MCF 10A (cell line): ENCODE results near the gene CNKSR2. TPM values are rescaled to one million over a fixed set of nuclear protein-coding genes. Genes with fewer than 3 reads are reported as not detected.
"Not testable (repeated sequence)": the region's sequence is repeated elsewhere in the genome, so short reads cannot be mapped to it uniquely, and the experiment has no call there.

Experiments
- BruUV-seq: library from RNA; stranded (reverse); fragments of 400-500 nt; replicated peaks from 2 replicates; lab custom pipeline; 2021; lab: Mats Ljungman, UMichigan
- CTCF ChIA-PET: fragments of 300-600 bp; sonication (Branson Sonifier 250); formaldehyde crosslinking; extraction: SDS; loops from one replicate; lab custom pipeline; 2021; ENCODE audit warnings: antibody characterized with exemption, inconsistent platforms; lab: Yijun Ruan, JAX
- POLR2A ChIA-PET: fragments of 300-600, 350-650 bp; sonication (Branson Sonifier 250); formaldehyde crosslinking; extraction: SDS; loops from one replicate; lab custom pipeline; 2020; ENCODE audit warnings: antibody characterized with exemption, inconsistent platforms; lab: Yijun Ruan, JAX
- DNase-seq: peaks from one replicate; pipeline ENCODE4 v3.0.0-alpha.2; 2018; ENCODE audit not compliant: unreplicated experiment
- H3K27ac Mint-ChIP-seq: one replicate; pipeline ENCODE4 v1.8.0; 2022; ENCODE audit warnings: mild to moderate bottlenecking, low read depth, mixed read lengths; ENCODE audit not compliant: unreplicated experiment
- H3K27me3 Mint-ChIP-seq: one replicate; pipeline ENCODE4 v1.8.0; 2022; ENCODE audit warnings: mixed read lengths; ENCODE audit not compliant: insufficient read depth, unreplicated experiment
- H3K36me3 Mint-ChIP-seq: one replicate; pipeline ENCODE4 v1.8.0; 2022; ENCODE audit warnings: mild to moderate bottlenecking, moderate library complexity, mixed read lengths; ENCODE audit not compliant: insufficient read depth, unreplicated experiment
- H3K4me1 Mint-ChIP-seq: one replicate; pipeline ENCODE4 v1.8.0; 2022; ENCODE audit warnings: mixed read lengths; ENCODE audit not compliant: insufficient read depth, unreplicated experiment
- H3K4me3 Mint-ChIP-seq: one replicate; pipeline ENCODE4 v1.8.0; 2022; ENCODE audit warnings: mild to moderate bottlenecking, moderate library complexity, mixed read lengths; ENCODE audit not compliant: unreplicated experiment
- H3K9me3 Mint-ChIP-seq: one replicate; pipeline ENCODE4 v1.8.0; 2022; ENCODE audit warnings: mixed read lengths; ENCODE audit not compliant: unreplicated experiment
- CTCF ChIP-seq: fragments of 200-600 bp; IDR thresholded peaks from one replicate; pipeline ENCODE4 v1.8.0; 2022; ENCODE audit warnings: antibody characterized with exemption, mild to moderate bottlenecking; ENCODE audit not compliant: unreplicated experiment
- intact Hi-C: fragments of 100-400 bp; cut with micrococcal nuclease; formaldehyde crosslinking; loops from 2 replicates; pipeline ENCODE4 v1.14.1; 2022
- total RNA-seq: library from RNA; stranded (reverse); gene quantifications from 2 replicates; pipeline ENCODE4 v1.2.3, GENCODE V29; 2022

The CNKSR2 gene
- total RNA-seq, 1 experiment from 2014 or later: not detected

DNA sequence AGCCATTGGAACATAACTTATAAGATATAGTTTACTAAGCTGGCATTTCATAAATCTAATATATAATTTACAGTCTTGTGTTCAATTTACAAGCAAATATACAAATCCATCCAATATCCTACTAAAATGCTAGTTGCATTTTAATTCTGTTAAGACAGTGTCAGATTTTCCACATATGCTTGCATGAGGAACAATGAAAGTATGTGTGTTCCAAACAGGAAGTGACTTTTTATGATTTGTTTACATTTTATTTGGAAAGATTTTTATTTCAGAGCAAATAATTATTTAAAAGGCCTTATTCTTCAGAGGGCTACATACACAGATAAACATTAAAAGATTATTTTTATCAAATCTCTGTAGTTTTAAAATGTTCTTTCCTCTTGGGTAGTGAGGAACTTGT, 153.9 kb downstream of the CNKSR2 start:
- BruUV-seq: no TSS peak
- Mint-ChIP-seq H3K27me3 (peaks cover 54% of the 10 kb centered on the region), H3K4me3 (no peak overlapping the region), H3K4me1 (no peaks in the 10 kb centered on the region), H3K27ac (no peak overlapping the region), H3K9me3 (no peaks in the 10 kb centered on the region), H3K36me3 (no peaks in the 10 kb centered on the region)
- TF ChIP-seq CTCF: no peak
- intact Hi-C loops: no loop called here
- no peak for DNase-seq
- ChIA-PET POLR2A (no interaction called here), CTCF (no interaction called here)

DNA sequence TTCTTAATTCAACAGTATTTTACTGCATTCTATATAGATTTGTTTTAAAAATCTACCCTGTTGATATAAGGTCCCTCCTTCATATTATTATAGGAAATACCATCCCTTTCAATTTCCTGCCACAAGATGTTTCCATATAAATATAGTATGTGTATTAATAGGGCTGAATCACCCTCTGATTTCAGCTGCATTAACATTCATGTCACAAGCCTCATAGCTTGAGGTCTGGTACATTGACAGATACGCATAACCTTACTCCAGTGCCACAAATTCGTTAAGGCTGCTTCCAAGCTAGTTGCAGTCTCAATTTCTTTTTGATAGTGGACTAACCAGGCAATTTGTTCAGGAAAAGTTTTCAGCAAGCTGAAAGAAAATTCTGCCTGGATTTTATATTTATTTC, 155.6 kb downstream of the CNKSR2 start:
- no peak overlapping the region for H3K27ac Mint-ChIP-seq
- DNase-seq: no peak
- no TSS peak for BruUV-seq

DNA sequence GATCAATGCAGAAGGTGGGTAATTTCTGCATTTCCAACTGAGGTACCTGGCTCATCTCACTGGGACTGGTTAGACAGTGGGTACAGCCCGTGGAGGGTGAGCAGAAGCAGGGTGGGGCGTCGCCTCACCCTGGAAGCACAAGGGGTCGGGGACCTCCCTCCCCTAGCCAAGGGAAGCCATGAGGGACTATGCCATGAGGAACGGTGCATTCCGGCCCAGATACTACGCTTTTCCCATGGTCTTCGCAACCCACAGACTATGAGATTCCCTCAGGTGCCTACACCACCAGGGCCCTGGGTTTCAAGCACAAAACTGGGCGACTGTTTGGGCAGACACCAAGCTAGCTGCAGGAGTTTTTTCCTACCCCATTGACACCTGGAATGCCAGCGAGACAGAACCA, 170.4 kb downstream of the CNKSR2 start:
- H3K36me3 Mint-ChIP-seq, CTCF ChIA-PET, H3K9me3 Mint-ChIP-seq, intact Hi-C loops, POLR2A ChIA-PET, H3K4me3 Mint-ChIP-seq, H3K4me1 Mint-ChIP-seq, H3K27ac Mint-ChIP-seq, DNase-seq, BruUV-seq: not testable (repeated sequence)
- peaks cover 75% of the 10 kb centered on the region for H3K27me3 Mint-ChIP-seq

More for the DNA sequence above, 155.6 kb downstream of the CNKSR2 start:
- ChIA-PET POLR2A (no interaction called here), CTCF (no interaction called here)
- intact Hi-C loops: no loop called here
- Mint-ChIP-seq H3K4me1 (no peaks in the 10 kb centered on the region), H3K9me3 (no peaks in the 10 kb centered on the region), H3K4me3 (no peak overlapping the region), H3K27me3 (peaks cover 57% of the 10 kb centered on the region), H3K36me3 (no peaks in the 10 kb centered on the region)
- TF ChIP-seq CTCF: no peak

- Mint-ChIP-seq H3K36me3 (no peaks in the 10 kb centered on the region), H3K9me3 (no peaks in the 10 kb centered on the region), H3K4me3 (no peak overlapping the region), H3K27me3 (peaks cover 83% of the 10 kb centered on the region), H3K4me1 (no peaks in the 10 kb centered on the region), H3K27ac (no peak overlapping the region)
- DNase-seq: no peak
- ChIA-PET CTCF (interaction anchor here (0.6 kb wide), 1 partner anchor 772 kb away, joined by 3 read pairs; no protein-coding TSS in a partner anchor), POLR2A (no interaction called here)
- BruUV-seq: no TSS peak
- intact Hi-C loops: no loop called here
- TF ChIP-seq CTCF: no peak
These were observed 185.2 kb downstream of the CNKSR2 start for GRCh38 chrX:21559417-21559816.

GRCh38 chrX:21565025-21565424, 190.8 kb downstream of the CNKSR2 start:
- intact Hi-C loops: no loop called here
- Mint-ChIP-seq H3K4me1 (no peaks in the 10 kb centered on the region), H3K27ac (no peak overlapping the region), H3K27me3 (peaks cover 75% of the 10 kb centered on the region), H3K9me3 (no peaks in the 10 kb centered on the region), H3K36me3 (no peaks in the 10 kb centered on the region), H3K4me3 (no peak overlapping the region)
- no TSS peak for BruUV-seq
- no peak for DNase-seq
- no peak for TF ChIP-seq CTCF
- ChIA-PET CTCF (no interaction called here), POLR2A (no interaction called here)
